ENCODE data around the gene OBSL1. TPM values are rescaled to one million over a fixed set of nuclear protein-coding genes. Genes with fewer than 3 reads are reported as not detected.

OBSL1 gene
- total RNA-seq, 1 experiment from 2014 or later: 82.7 TPM

DNA sequence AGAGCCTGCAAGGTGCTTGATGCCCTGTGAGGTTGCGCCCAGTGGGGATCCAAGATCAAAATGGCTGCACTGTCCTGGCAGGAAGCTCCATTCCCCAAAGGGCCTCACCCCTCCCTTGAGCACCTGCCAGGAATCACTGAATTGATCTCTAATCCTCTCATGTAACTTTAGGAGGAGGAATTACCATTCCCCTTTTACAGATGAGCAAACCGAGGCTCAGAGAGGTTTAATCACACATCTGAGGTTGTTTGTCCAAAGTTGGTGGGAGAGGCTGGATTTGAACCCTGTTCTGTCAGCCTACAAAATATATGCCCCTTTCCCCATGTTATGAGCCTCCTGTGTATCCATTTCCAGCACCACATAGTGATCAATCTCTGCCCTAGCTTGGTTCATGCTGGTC, 46.5 kb downstream of the OBSL1 start:
- DNase-seq (ENCODE audit: low read depth): no peak
- in situ Hi-C loops (cut with HindIII; ENCODE audit: low pct_unique_long_range_greater_than_20kb, low sequenced_read_pairs): no loop called here

DNA sequence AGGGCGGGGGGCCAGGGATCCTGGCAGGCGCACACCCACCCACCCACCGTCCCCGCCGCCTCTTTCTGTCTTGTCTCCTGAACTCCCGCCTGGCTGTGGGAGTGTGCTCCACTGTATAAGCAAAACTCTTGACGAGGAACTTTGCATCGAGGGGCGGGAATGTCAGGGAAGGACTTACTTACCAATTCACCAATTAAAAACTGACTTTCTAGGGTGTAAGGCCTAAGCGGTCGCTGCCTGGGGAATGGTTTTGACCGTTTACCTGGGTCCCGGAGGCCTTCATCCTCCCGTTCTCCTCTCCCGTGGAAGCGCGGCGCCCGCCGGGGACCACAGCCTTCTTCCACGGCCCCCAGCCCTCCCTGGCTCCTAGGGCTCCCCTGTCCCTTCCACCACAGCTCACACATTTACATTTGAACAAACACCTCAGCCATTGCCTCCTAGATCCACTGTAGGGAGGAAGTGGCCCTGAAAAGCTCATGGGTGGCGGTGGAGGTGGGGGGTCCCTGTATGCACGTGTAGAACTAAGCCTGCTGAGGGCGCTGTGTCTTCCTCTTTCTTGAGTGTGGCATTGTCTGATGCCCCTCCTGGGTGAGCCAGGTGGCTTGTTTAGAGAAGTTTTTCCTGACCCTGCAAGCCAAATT, 48.2 kb downstream of the OBSL1 start:
- in situ Hi-C loops (cut with HindIII; ENCODE audit: low pct_unique_long_range_greater_than_20kb, low sequenced_read_pairs): no loop called here
- no peak for DNase-seq (ENCODE audit: low read depth)

DNA sequence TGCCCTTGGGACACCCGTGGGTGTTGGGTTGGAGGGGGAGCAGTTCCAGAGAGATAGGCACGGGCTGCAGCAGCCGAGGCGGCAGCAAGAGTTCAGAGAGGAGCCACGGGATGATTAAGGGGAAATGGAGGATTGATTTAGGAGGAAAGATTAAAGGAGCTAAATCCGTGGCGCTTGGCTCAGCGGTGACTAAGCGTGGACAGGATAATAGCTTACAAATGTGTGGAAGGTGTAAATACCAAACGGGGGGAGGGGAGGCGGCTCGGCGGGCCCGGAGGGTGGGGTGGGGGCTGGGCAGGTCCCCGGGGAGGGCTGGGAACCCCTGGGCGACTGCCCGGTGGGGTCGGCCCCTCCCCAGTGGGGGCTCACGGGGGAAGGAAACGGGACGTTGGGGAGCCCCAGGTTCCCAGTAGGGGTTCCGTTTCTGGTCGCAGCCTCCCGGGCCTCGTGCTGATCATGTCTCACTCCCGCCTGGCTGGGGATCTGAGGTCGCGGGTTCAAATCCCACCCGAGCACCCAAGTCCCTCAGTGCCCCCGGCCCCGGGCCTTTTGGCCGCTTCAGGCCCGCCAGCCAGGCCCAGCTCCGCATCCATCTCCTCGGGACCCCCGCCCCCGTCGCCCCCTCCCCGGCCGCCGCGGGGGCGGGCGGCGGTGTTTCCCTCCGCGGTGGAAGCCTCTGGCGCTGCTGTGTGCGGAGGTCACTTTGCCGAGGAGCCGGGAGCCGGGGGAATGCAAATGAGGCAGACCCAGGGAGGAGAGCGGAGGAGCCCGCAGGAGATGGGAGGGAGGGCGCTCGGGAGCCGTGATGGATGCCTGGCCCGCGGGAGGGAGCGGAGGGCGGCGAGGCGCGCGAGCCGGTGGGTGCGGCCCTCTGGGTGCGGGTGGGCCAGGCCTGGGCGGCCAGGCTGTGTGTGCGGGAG, 49.0 kb downstream of the OBSL1 start:
- DNase-seq (ENCODE audit: low read depth): no peak

DNA sequence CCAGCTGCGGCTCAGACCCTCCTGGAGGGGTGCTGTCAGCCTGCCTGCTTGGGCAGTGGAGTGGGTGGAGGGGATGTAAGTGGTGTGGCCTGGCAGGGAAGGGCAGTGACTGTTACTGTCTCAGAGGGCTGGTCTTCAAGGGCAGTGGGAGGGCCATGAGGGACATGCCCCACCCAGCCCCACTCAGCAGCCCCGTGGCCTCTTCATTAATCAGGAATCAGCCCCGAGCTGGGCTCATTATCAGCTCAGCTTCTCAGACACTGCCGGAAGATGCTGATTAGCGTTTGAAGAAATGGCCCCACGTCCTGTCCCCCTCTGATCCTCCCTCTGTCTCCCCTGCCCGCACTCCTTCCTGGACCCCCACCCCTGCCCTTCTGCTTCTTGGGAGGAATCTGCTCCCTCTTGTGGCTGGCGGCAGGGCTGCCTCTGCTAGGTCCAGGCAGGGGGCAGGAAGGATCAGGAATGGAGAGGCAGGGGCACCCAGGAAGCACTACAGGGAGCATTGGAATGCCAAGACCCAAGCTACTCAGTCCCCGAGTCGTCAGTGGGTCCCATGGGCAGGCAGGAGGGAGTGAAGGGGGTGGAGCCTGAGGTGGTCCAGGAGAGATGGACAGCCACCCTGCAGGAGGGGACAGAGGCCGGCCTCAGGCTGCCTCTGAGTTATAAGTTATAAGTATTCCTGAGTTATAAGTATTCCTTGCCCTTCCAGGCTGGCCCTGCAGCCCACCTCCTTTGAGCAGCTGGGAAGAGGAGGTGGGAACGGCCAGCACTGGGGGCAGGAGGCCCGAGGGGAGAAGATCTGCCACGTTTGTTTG, 50.1 kb downstream of the OBSL1 start:
- in situ Hi-C loops (cut with HindIII; ENCODE audit: low pct_unique_long_range_greater_than_20kb, low sequenced_read_pairs): no loop called here
- DNase-seq (ENCODE audit: low read depth): peak; percentile 58

More for the DNA sequence above, 49.0 kb downstream of the OBSL1 start:
- in situ Hi-C loops (cut with HindIII; ENCODE audit: low pct_unique_long_range_greater_than_20kb, low sequenced_read_pairs): no loop called here

DNA sequence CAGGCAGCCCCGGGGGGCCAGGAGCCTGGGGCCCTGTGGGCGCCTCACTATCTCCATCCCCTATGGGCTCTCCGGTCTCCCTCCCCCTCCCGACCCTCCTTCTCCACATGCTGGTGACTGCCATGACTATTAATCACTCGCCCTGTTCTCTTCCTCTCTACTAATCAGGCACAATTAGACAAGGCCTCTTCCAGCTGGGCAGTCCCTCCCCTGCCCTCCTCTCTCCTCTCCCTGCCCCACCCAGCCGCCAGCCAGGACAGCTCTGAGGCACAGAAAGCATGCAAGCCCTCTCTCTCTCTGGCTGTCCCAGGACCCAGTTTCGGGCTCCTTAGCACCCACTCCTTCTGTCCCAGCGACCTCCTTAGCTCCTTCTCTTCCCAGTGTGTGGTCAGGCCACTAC, 51.3 kb downstream of the OBSL1 start:
- in situ Hi-C loops (cut with HindIII; ENCODE audit: low pct_unique_long_range_greater_than_20kb, low sequenced_read_pairs): no loop called here
- DNase-seq (ENCODE audit: low read depth): no peak

DNA sequence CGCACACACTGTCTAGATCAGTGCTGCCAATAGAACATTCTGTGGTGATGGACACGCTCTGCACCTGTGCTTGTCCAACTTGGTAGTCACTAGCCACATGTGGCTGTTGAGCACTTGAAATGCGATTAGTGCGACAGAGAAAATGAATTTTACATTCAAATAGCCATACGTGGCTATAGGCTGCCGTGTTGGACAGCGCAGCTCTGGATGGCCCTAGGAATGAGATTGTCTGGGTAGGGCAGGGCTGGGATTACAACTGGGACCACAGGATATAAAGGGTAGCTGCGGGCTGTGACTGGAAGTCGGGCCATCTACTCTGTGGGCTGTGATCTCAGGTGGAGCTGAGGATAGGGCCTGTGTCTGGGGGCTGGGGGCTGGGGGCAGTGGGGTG, 51.8 kb downstream of the OBSL1 start:
- no peak for DNase-seq (ENCODE audit: low read depth)
- in situ Hi-C loops (cut with HindIII; ENCODE audit: low pct_unique_long_range_greater_than_20kb, low sequenced_read_pairs): no loop called here

DNA sequence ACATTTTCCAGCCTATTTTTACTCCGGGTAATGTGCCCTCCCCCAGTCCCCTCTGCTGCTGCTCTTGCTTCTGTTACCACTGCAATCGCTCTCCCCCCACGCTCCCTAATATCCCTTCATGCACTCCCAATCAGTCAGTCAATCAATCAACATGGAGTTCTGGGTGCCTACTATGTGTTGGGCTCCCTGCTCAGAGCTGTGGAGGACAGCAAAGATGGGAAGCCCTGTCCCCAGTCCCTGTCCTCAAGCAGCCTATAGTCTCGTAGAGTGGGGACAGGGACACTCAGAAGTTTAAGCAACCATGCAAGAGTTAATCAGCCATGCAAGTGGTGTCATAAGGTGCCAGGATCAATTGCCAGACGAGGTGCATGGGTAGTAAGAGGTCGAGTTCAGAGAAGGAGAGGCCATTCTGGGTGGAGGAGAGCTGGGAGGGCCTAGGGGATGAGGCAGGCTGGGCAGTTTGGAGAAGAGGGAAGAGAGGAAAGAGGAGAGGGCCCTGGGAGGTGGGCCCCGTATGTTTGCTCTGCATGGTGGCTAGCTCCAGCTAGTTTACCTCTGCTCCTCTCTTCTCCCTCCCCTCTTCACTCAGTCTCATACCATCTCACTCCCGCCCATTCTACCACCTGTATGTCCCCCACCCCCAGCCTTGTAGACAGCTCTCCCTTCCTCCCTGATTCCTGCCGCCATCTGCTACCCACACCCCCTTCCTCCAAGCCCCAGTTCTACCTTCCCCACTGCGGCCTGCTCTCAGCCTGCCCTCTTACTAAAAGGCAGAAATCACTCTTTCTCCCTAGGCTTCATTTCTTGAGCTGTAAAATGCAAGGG, 53.2 kb downstream of the OBSL1 start:
- in situ Hi-C loops (cut with HindIII; ENCODE audit: low pct_unique_long_range_greater_than_20kb, low sequenced_read_pairs): no loop called here
- no peak for DNase-seq (ENCODE audit: low read depth)

DNA sequence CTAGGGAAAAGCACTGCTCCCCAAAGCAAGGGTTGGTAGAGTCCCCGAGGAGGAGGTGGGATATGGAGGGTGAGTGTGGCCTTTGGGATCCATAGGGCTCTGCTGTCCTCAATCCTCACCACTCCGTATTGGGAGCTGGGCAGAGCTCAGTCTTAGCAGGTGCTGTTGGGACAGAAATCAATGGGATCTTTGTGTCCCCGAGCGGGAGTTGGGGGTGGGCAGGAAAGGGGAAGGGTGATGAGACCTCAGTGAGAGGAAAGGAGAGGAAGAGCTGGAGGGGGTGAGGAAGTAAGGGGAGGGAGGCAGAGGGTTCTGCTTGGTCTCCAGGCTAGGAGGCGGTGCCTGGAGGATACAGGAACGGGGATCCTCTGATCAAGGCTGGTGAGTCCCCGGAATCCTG, 54.5 kb downstream of the OBSL1 start:
- DNase-seq (ENCODE audit: low read depth): no peak
- in situ Hi-C loops (cut with HindIII; ENCODE audit: low pct_unique_long_range_greater_than_20kb, low sequenced_read_pairs): no loop called here

DNA sequence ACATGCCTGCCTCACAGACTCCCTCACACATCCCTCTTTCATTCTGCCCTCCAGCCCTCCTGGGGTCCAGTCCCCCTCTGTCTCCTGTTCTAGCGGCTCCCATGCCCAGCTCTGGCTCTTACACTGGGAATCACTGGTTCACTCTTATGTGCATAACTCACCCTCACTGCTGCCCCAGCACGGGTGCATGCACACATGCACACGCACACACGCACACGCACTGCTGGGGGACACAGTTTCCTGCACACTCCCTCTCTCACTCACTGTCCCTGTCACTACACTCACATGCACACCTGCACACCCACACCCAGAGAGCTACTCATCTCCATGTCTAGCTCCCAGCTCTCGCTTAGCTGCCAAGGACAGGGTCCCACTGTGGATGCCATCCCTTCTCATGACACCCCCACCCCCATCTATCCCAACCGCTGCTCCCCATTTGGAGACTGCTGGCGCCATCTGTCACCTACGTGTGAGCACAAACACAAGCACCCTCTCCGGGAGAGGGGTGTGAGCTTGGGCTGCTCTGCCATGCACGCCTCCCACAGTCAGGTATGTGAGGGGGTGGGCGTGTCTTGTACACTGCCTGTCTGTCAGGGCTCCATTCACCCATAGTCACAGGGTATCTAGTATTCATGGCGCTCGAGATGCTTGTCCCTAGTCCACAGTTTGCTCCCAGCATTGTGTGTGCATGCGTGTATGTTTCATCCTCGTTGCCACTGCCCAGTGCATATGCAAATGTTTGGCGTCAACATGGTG, 55.3 kb downstream of the OBSL1 start:
- in situ Hi-C loops (cut with HindIII; ENCODE audit: low pct_unique_long_range_greater_than_20kb, low sequenced_read_pairs): no loop called here
- DNase-seq (ENCODE audit: low read depth): no peak

DNA sequence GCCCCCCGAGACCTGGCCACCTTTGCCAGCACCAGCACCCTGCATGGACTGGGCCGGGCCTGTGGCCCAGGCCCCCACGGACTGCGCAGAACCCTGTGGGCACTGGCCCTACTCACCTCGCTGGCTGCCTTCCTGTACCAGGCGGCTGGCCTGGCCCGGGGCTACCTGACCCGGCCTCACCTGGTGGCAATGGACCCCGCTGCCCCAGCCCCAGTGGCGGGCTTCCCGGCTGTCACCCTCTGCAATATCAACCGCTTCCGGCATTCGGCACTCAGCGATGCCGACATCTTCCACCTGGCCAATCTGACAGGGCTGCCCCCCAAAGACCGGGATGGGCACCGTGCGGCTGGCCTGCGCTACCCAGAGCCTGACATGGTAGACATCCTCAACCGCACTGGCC, 56.5 kb downstream of the OBSL1 start:
- in situ Hi-C loops (cut with HindIII; ENCODE audit: low pct_unique_long_range_greater_than_20kb, low sequenced_read_pairs): no loop called here
- DNase-seq (ENCODE audit: low read depth): no peak

DNA sequence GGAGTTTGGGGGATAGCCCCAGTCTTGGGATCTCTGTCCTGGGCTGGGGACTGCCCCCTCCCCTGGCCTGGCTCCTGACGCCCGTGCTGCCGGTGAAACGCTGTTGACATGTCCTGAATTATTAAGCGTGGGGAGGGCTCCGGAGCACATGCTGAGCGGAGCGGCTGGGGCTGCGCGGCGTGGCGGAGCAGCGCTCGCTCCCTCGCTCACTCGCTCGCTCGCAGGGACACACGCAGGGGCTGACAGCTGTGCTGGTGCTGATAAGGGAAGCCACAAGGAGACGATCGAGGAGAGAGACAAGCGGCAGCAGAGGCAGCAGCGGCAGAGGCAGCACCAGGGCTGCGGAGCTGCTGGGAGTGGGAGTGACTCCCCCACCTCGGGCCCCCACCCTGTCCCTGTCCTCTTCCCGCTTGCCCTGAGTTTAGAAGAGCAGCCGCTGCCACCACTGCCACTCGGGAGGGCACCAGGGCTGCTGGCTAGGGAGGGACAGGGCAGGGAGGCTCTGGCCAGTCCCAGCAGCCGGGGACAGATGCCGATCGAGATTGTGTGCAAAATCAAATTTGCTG, 57.1 kb downstream of the OBSL1 start, which contains the start of gene ASIC4:
ASIC4 (plus strand) TSS at position 287 of the 566 bp plus-strand sequence; CDS start at position 530, 243 bp downstream.
- in situ Hi-C loops (cut with HindIII; ENCODE audit: low pct_unique_long_range_greater_than_20kb, low sequenced_read_pairs): no loop called here

DNA sequence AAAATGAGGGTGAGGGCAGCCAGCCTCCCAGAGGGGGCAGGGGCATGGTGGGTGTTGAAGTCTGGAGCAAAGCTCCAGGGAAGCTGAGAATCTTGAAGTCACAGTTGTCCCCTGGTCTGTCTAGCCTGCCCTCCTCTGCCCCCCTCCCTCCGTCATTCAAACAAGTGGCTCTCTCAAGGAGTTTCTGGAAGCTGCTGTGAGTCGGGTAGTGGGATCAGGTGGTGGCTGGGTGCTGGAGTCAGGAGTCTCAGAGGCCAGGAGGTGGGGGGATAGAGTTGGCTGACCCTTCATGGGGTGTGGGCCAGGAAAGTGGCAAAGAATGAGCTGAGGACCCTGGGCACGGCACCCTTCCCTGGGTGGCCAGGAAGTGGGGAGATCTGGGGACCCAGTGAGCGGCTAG, 57.6 kb downstream of the OBSL1 start:
- DNase-seq (ENCODE audit: low read depth): no peak
- in situ Hi-C loops (cut with HindIII; ENCODE audit: low pct_unique_long_range_greater_than_20kb, low sequenced_read_pairs): no loop called here

More for the DNA sequence above, 57.1 kb downstream of the OBSL1 start, which contains the start of gene ASIC4:
- no peak for DNase-seq (ENCODE audit: low read depth)

DNA sequence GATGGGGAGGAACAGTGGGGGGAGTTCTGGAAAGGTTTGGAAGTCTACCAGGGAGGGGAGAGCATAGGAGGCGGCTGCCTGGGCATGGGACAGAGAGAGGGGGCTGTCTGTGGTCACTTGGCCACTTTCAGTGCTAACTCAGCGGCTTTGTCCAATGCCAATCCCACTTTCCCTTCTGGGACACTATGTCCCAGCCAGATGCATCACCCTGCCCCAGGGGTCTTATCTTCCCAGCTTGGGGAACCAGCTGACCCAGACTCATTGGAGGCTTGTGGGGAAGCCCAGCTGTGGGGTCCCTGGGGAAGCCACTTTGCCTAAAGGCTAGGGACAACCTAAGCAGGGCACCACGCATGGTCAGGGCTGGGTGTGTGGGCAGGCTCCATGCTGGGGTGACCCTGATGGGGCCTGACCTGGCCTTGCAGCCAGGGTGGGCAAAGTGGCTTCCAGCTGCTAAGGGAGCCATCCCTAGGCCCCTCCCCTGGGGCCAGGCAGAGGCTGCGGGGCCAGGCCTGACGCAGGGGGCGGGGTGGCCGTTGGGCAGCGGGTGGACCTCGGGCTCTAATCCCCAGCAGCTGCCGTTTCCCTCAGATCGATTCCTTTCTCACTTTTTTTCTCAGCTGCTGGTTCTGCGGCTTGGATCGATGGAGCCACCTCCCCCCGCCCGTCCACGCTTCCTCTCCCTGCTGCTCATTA, 58.7 kb downstream of the OBSL1 start:
- DNase-seq (ENCODE audit: low read depth): no peak
- in situ Hi-C loops (cut with HindIII; ENCODE audit: low pct_unique_long_range_greater_than_20kb, low sequenced_read_pairs): no loop called here

DNA sequence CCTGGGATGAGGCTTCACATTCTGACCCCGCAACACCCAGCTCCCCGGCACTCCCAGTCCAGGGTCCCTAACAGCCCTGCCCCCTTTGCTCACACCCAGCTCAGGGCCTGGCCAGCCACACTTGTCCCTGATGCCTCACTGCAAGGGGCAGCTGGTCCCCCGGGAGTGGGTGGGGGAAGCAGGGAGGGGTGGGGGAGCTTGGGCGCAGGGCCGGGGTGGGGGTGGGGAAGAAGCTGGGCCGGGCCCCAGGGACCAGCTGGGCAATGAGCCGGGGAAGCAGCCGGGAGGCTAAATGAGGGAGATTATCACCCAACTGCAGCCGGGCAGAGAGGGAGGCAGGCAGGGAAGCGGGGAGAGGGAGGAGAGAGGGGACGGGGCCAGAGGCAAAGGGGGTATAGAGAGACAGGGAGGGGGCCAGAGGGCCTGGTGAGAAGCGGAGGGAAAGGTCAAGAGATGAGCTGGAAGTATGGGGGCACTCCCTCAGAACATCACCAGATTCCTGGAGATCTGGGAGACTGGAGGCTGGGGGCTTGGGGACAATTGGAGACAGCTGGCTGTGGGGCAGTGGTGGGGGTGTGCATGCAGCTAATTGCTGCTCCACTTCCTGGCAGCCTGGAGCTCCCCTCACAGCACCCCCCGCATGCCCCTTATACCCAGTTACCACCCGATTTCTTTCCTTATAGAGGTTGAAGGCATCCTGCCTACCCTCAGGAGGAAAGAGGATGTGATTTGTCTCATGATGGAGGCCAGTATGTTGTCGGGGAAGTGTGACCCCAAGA, 59.6 kb downstream of the OBSL1 start:
- DNase-seq (ENCODE audit: low read depth): no peak
- in situ Hi-C loops (cut with HindIII; ENCODE audit: low pct_unique_long_range_greater_than_20kb, low sequenced_read_pairs): no loop called here

DNA sequence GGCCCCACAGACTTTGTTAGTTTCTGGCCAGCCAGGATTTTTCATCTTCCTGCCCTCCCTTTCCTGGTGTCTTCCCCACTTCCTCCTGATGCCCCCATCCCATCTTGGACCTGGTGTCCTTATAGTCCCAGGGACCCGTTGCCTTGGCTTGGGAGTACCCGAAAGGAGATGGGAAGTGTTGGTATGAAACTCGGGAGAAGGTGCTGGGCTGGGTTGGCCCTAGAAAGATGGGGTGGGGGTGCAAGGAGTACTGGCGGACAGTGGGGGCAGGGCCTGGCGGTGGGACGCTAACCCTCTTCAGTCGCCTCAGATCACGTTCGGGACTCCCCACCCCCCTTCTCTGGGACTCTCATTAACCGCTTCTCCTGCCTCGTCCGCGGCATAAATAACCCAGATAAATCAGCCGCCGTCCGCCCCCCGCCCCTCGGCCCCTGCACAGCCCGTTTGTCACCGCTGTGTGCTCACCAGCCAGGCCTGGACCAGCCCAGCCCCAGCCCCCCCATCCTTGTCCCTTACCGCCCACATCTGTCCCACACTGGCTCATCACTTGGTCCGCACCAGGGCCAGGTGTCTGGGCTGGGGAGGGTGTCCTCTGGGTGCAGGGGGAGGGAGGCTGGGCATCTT, 60.7 kb downstream of the OBSL1 start:
- in situ Hi-C loops (cut with HindIII; ENCODE audit: low pct_unique_long_range_greater_than_20kb, low sequenced_read_pairs): no loop called here
- DNase-seq (ENCODE audit: low read depth): no peak
